Fibroblast of upper back skin (primary cell): ENCODE data around the gene DRC7.
"Not testable (repeated sequence)": the region's sequence is repeated elsewhere in the genome, so short reads cannot be mapped to it uniquely, and the experiment has no call there.

Experiments used
- DNase-seq: peaks from one replicate; pipeline ENCODE4 v3.0.0-alpha.2; 2013

Gene DRC7

DNA sequence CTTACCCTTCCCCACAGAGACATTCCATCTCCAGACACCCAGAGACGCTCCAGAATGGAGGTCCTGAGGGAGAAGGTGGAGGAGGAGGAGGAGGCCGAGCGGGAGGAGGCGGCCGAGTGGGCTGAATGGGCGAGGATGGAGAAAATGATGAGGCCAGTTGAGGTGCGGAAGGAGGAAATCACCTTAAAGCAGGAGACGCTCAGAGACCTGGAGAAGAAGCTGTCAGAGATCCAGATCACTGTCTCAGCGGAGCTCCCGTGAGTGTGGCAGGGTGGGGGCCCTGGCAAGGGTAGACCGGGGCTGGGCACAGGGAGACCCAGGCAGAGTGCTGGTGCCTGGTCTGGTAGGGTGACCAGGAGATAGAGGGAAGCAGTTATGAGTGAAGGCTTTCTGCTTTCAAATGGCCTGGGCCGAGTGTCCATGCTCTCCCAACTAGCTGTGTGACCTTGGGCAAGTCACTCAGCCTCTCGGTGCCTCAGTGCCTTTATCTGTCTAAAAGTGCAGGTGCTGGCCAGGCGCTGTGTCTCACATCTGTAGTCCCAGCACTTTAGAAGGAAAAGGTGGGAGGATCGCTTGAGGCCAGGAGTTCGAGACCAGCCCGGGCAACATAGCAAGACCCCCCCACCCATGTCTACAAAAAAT is 3.4 kb downstream of the DRC7 start:
- DNase-seq, result no peak

DNA sequence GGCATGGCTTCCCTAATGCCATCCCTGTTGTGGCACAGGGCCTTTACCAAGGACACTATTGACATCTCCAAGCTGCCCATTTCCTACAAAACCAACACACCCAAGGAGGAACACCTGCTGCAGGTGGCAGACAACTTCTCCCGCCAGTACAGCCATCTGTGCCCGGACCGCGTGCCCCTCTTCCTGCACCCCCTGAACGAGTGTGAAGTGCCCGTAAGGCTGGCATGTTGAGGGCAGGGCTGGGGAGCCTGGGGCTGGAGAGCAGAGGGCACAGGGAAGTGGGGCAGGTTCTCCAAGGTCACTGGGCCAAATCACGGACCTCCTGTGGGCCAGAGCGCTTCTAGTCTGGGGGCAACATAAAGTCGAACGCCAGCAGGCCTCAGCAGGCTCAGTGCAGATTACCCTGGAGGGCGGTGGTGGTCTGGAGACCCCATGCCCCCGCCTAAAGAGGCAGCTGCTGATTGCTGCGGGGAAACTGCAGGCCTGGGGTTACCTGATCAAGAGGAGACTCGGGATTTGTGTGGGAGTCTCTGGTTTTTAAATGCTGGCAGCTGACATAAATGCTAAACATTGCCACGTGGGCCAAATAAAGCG is 4.3 kb downstream of the DRC7 start:
- no peak for DNase-seq

DNA sequence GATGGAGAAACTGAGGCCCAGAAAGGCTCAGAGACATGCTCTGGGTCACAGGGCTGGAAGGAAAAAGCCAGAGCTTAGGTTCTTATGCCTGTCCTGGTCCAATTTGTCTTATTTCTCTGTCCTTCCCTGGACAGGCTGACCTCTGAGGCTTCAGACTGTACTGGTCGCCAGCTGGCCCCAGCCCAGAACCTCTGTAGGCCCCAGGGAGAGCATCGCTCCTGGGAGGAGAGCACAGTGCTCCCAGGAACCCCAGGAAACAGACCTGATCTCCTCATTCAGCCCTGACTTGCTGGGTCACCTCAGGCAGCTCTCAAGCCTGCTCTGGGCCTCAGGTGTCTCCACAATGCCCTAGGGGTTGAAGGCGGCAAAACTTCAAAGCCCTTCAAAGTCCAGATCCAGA is 4.9 kb downstream of the DRC7 start:
- no peak for DNase-seq

GRCh38 chr16:57699899-57700298 is 5.3 kb downstream of the DRC7 start:
- no peak for DNase-seq

- DNase-seq, result no peak
These were observed 6.4 kb downstream of the DRC7 start for GRCh38 chr16:57700781-57701551.

DNA sequence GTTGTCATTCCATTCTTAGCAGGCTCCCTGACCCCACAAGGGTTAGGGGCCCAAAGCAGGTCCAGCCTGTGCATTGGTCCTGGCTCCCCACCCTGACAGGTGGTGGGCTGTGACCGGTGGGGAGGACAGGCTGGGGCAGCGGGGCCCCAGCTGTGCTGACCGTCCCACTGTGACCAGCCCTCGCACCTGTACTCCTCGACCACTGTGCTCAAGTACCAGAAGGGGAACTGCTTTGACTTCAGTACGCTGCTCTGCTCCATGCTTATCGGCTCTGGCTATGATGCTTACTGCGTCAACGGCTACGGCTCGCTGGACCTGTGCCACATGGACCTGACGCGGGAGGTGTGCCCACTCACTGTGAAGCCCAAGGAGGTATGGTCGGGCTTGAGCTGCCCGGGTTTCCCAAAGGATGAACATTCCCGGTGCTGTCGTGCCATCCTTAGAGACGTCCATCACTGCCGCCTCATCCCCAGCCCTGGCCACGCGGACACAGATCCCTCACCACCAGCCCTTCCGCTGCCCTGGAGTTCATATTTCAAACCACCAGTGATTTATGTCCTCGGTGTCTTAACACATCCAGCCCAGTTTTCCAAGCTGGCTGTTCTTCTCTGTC is 7.3 kb downstream of the DRC7 start:
- no peak for DNase-seq

- no peak for DNase-seq
These were observed 8.9 kb downstream of the DRC7 start for GRCh38 chr16:57703416-57704010.

- no peak for DNase-seq
These were observed 9.7 kb downstream of the DRC7 start for GRCh38 chr16:57704011-57704904.

GRCh38 chr16:57704905-57705852 is 10.6 kb downstream of the DRC7 start:
- no peak for DNase-seq

DNA sequence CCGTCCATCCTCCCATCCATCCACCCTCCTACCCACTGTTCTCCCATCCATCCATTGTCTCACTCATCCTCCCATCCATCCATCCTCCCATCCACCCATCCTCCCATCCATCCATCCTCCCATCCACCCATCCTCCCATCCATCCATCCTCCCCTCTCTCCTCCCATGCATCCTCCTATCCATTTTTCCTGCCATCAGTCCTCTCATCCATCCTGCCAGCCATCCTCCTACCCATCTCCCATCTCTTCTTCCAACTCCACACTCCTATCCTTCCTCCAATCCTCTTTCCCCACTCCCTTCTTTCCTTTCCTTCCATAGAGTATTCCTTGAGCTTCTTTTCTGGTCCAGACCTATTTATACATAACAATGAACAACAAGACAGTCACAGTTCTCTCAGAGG is 12.1 kb downstream of the DRC7 start:
- no peak for DNase-seq

GRCh38 chr16:57707331-57707730 is 12.7 kb downstream of the DRC7 start:
- DNase-seq, result no peak

DNA sequence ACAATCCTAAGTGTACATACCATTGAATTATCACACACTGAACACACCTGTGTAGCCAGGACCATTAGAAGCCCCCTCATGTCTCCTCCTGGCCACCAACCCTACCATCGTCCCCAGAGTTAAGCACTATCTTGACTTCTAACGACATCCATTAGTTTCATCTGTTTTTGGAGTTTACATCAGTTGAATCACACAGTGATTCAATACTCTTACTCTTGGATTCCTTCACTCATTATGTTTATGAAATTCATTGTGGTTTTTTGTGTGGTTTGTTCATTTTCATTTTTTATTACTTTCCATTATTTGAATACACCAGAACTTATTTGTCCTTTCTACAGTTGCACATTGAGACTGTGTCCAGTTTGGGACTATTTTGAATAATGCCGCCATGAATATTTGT is 13.6 kb downstream of the DRC7 start:
- no peak for DNase-seq

DNA sequence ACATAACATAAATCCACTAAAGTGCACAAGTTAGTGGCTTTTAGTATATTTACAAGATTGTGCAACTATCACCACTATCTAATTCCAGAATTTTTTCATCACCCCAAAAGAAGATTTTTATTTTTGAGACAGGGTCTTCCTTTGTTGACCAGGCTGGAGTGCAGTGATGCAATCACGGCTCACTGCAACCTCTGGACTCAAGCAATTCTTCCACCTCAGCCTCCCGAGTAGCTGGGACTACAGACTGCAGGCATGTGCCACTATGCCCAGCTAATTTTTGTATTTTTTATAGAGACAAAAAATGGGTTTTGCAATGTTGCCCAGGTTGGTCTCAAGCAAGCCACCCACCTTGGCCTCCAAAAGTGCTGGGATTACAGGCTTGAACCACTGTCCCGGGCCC is 15.1 kb downstream of the DRC7 start:
- no peak for DNase-seq

DNA sequence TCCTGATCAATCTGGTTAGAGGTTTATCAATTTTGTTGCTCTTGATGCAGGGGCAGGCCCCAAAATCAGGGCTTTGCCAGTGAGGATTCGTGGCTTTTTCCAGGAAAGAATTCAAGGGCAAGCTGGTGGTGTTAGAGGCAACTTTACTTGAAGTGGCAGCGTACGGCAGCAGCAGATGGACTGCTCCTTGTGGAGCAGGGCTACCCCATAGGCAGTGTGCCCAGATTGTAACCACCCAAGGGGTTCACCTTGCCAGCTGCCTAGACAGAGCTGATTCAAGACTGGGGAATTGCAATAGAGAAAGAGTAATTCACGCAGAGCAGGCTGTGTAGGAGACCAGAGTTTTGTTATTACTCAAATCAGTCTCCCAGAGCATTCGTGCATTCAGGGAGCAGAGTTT is 16.7 kb downstream of the DRC7 start:
- no peak for DNase-seq

GRCh38 chr16:57711993-57712392 is 17.4 kb downstream of the DRC7 start:
- DNase-seq, result no peak

DNA sequence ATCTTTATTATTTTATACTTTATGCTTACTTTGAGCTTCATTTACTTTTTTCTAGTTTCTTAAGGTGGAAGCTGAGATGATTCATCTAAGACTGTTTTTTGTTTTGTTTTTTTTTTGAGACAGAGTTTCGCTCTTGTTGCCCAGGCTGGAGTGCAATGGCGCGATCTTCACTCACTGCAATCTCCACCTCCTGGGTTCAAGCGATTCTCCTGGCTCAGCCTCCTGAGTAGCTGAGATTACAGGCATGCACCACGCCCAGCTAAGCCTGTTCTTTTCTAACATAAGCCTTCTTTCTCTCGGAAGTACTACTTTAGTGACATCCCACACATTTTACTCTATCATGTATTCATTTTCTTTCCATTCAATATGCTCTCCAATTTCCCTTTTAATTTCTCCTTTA is 18.0 kb downstream of the DRC7 start:
- not testable (repeated sequence) for DNase-seq

DNA sequence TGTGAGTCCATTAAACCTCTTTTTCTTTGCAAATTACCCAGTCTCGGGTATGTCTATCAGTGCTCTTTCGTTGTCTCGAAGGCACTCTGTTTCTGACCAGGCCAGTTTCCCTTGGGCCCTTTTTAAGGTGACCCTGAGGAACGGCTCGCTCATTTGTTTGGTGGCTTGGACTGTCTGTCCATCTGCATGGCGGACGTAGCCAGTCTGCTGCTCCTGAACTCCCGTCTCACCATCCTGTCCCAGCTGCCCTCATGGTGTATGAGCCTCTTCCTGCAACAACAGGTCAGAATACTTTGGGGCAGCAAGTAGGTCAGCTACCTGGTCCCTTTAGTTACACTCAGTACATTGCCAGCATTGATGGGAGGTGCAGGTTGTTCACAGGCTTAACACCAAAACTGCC is 19.0 kb downstream of the DRC7 start:
- DNase-seq, result no peak

GRCh38 chr16:57714047-57714446 is 19.4 kb downstream of the DRC7 start:
- no peak for DNase-seq

- peak; percentile 48 for DNase-seq
These were observed 25.6 kb downstream of the DRC7 start for GRCh38 chr16:57720142-57720575.

- DNase-seq, result no peak
These were observed 27.0 kb downstream of the DRC7 start for GRCh38 chr16:57721356-57722209.
